Keratinocyte (primary cell): ENCODE measurements around the gene HNRNPA2B1.

ENCODE experiments used
- CTCF ChIP-seq, 3 experiments: IDR thresholded peaks in 1 of 3; conservative IDR thresholded peaks in 1 of 3; optimal IDR thresholded peaks in 1 of 3; 2 replicates in 2 of 3; 3 replicates in 1 of 3; pipeline versions ENCODE3 to v1.5.1; 2011; ENCODE audit warnings: low read length in 3 of 3, mild to moderate bottlenecking in 3 of 3, moderate library complexity in 2 of 3, control low read depth in 1 of 3, inconsistent platforms in 1 of 3; ENCODE audit not compliant: insufficient read depth in 2 of 3; ENCODE audit errors: extremely low read depth in 1 of 3
- EZH2 ChIP-seq: IDR thresholded peaks from one replicate; pipeline ENCODE4 v1.6.1; 2012; ENCODE audit warnings: inconsistent platforms, mild to moderate bottlenecking, low read length, moderate library complexity

- TF ChIP-seq EZH2 (no peak), CTCF (optimal IDR thresholded peaks at IDR 0.05 in 1 of 3, IDR thresholded peaks at IDR 0.05 in 1 of 3, conservative IDR thresholded peaks at IDR 0.05 in 1 of 3; ENCODE audit: extremely low read depth in 1 of 3, insufficient read depth in 2 of 3, low read length in 3 of 3) (no peak)
These were observed at the start of gene HNRNPA2B1 for GRCh38 chr7:26200444-26201246.
